Measurements from ENCODE around the gene TRIM17. TPM values are rescaled to one million over a fixed set of nuclear protein-coding genes. Genes with fewer than 3 reads are reported as not detected.

Gene TRIM17
- total and polyA plus RNA-seq, 7 donors, result 0.44 to 0.95 TPM; not detected in 5

DNA sequence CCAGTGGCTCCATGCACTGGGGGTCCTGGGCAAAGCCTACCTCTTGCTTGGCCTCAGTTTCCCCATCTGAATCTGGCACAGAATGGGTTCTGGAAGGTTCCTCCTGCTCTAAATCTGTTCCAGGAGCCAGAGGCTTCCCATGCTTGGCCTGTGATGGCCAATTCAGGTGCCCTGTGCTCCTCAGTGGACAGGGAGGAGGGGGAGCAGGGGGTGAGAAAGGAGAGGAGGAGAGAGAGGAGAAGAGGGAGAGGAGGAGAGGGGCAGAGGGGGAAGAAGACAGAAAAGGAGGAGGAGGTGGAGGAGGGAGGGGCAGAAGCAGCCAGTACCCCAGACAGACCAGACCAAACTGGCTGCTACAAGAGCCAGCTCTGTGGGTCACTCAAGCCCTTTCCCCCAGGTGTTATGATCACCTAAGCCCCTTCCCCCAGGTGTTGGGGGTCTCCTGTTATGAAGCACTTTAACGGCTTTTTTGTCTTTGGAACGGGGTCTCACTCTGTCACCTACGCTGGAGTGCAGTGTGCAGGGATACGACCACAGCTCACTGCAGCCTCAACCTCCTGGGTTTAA, 53.7 kb downstream of the TRIM17 start:
- 83 to 90% methylated on average over 4 of the region's 4 CpGs for WGBS, 2 donors
- no peaks in the 10 kb centered on the region for H3K36me3 ChIP-seq
- H3K27ac ChIP-seq, result no peak overlapping the region
- peaks cover 0 to 18% (median 0%) of the 10 kb centered on the region in 3 donors for H3K27me3 ChIP-seq
- H3K4me3 ChIP-seq, result no peak overlapping the region
- peak; percentile 21 for DNase-seq
- intact Hi-C loops (cut with DNase I), result no loop called here
- H3K4me1 ChIP-seq, result no peaks in the 10 kb centered on the region
- TF ChIP-seq POLR2AphosphoS5 (IDR thresholded peaks at IDR 0.05), result no peak
- no peaks in the 10 kb centered on the region for H3K9me3 ChIP-seq

DNA sequence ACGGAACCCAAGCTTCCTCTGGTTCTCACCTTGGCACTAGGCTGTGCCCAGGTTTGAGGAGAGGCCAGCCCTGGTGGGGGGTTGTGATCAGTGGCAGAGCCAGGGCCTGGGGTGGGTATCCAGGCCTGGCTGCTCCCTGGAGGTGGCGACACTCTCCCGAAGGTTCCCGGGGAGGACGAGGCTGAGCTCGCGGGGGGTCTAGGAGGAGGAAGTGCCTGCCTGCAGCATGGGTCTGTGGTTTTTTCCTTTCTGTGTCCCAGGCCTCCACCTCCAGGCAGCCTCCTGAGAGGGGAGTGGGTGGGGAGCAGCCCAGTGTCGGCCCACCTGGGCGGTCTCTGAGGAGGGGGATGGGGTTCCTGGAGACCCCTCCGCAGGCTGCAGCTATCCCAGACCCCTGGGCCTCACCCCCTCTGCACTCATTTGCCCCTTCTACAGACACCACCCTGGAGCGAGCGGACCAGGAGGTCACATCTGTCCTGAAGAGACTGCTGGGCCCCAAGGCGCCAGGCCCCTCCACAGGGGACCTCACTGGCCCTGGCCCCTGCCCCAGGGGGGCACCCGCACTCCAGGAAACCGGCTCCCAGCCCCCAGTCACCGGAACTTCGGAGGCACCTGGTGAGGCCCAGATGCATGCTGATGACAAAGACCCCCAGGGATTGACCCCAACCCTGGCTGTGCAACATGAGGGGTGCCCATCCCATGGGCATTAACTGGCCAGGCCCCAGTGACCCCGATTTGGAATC, 54.3 kb downstream of the TRIM17 start:
- no peak overlapping the region for H3K4me3 ChIP-seq
- TF ChIP-seq POLR2A (IDR thresholded peaks at IDR 0.05), result no peak
- TF ChIP-seq, protein P1, sequence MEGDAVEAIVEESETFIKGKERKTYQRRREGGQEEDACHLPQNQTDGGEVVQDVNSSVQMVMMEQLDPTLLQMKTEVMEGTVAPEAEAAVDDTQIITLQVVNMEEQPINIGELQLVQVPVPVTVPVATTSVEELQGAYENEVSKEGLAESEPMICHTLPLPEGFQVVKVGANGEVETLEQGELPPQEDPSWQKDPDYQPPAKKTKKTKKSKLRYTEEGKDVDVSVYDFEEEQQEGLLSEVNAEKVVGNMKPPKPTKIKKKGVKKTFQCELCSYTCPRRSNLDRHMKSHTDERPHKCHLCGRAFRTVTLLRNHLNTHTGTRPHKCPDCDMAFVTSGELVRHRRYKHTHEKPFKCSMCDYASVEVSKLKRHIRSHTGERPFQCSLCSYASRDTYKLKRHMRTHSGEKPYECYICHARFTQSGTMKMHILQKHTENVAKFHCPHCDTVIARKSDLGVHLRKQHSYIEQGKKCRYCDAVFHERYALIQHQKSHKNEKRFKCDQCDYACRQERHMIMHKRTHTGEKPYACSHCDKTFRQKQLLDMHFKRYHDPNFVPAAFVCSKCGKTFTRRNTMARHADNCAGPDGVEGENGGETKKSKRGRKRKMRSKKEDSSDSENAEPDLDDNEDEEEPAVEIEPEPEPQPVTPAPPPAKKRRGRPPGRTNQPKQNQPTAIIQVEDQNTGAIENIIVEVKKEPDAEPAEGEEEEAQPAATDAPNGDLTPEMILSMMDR (IDR thresholded peaks at IDR 0.05), result no peak
- H3K36me3 ChIP-seq, result no peaks in the 10 kb centered on the region
- peaks cover 0 to 12% (median 0%) of the 10 kb centered on the region in 3 donors for H3K27me3 ChIP-seq
- no peak overlapping the region for H3K27ac ChIP-seq
- no peaks in the 10 kb centered on the region for H3K9me3 ChIP-seq
- 79 to 81% methylated on average over 18 of the region's 18 CpGs for WGBS, 2 donors
- intact Hi-C loops (cut with DNase I), result no loop called here
- no peaks in the 10 kb centered on the region for H3K4me1 ChIP-seq
- peak; percentile 52 for DNase-seq

DNA sequence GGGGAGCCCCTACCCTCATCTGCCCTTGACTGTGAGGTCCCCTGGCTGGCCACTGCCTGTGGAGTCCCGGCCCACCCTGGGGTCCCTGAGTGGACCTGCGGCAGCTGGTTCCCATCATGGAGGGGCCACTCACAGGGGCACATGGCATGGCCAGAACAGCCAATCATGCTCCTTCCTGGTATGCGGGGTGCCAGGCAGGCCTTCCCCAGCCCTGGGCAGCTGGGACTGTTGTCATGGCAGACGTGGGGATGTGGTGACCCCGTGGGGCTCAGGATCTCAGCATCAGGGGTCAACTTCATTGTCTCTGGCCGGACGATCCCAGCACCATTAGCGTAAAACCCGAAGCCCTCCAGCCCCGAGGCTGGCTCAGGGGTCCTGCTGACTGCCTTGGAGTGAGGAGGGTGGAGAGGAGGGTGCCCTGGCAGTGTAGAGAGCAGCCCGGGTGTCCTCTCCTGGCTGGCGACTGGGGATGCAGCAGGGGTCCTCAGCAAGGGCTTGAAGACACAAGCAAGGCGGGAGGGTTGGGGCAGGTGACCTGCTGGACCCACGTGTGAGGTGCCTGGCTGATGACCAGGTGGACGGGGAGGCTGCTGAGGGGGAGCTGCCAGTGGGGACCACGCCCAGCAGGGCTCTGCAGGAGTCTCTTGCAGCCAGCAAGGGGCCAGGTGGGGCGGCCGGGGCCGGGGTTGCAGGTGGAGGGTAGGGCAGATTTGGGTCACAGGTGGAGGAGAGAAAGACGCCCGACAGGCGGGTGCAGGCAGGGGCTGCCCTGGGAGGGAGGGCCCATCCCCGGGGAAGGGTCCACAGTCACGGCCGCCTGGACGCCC, 55.1 kb downstream of the TRIM17 start:
- Histone ChIP-seq H3K27ac (no peak overlapping the region), H3K36me3 (no peaks in the 10 kb centered on the region), H3K27me3 (peaks cover 0 to 5% (median 0%) of the 10 kb centered on the region in 3 donors), H3K4me3 (no peak overlapping the region), H3K4me1 (no peaks in the 10 kb centered on the region), H3K9me3 (no peaks in the 10 kb centered on the region)
- TF ChIP-seq EP300 (IDR thresholded peaks at IDR 0.05) (no peak), POLR2A (IDR thresholded peaks at IDR 0.05) (no peak), POLR2AphosphoS5 (IDR thresholded peaks at IDR 0.05) (no peak)
- TF ChIP-seq, protein P1 (IDR thresholded peaks at IDR 0.05), result no peak
- peak; percentile 62 for DNase-seq
- WGBS, 2 donors, result 74 to 82% methylated on average over 26 of the region's 26 CpGs
- intact Hi-C loops (cut with DNase I), result no loop called here

DNA sequence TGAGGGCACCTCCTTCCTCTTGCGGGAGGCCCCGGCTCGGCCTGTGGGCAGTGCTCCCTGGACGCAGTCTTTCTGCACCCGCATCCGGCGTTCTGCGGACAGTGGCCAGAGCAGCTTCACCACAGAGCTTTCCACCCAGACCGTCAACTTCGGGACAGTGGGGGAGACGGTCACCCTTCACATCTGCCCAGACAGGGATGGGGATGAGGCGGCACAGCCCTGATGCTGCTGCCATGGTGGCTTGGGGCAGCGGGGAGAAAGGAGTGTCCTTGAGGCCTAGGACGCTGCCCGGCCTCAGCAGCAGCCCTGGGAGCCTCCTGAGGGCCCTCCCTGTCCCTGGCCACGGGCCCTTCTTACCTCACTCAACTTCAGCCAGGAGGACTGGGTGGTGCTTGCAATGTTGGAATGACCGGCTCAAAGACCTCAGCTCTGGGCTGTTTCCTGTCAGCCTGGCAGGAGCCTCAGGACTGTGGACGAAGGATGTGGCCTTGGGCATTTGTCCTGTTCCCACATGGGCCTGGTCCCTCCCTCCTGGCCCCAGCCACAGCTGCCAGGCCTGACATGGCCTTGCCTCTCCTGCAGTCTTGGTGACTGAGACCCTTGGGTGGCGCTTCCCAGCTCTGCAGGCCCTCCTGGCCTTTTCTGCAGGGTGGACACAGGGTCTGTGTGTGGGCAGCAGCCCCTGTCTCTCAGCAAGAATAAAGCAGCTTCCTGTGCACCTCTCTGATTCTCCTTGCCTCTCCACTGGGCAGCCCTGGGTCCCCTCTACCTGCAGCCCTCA, 55.9 kb downstream of the TRIM17 start:
- 92% methylated on average over 19 of the region's 19 CpGs for WGBS, 2 donors
- TF ChIP-seq POLR2AphosphoS5 (IDR thresholded peaks at IDR 0.05) (no peak), POLR2A (IDR thresholded peaks at IDR 0.05) (no peak), EP300 (IDR thresholded peaks at IDR 0.05) (no peak)
- TF ChIP-seq, protein P1 (IDR thresholded peaks at IDR 0.05), result no peak
- Histone ChIP-seq H3K27me3 (no peaks in the 10 kb centered on the region), H3K9me3 (no peaks in the 10 kb centered on the region), H3K27ac (no peak overlapping the region), H3K4me1 (no peaks in the 10 kb centered on the region), H3K4me3 (no peak overlapping the region), H3K36me3 (no peaks in the 10 kb centered on the region)
- DNase-seq, result peak; percentile 55
- intact Hi-C loops (cut with DNase I), result no loop called here
